ENCODE data around the gene PRM1. TPM values are rescaled to one million over a fixed set of nuclear protein-coding genes. Genes with fewer than 3 reads are reported as not detected.

The PRM1 gene
- total and polyA plus RNA-seq, 2 of the 13 experiments (the other 11 are each of a cell fraction or from before 2014, with no cell fraction given) = not detected

DNA sequence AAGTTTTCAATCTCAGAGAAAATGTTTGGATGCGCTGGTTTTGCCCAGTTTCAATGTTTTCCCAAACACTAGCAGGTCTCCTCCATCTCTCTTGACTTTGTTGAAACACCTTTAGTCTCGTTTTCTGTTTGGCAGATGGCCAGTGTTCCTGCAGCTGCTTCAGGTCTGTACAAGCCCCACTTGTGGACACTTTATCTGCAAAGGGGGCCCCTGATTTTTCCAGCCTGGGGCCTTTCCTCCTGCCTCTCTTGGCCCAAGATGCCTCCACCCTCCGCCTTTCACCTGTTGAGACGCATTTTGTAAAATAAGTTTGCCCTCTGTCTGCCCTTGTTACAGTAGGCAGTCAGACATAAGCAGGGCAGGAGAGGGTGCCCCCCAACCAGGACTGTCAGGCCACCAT lies 21.8 kb upstream of the PRM1 start (continued):
- TF ChIP-seq, protein P1, sequence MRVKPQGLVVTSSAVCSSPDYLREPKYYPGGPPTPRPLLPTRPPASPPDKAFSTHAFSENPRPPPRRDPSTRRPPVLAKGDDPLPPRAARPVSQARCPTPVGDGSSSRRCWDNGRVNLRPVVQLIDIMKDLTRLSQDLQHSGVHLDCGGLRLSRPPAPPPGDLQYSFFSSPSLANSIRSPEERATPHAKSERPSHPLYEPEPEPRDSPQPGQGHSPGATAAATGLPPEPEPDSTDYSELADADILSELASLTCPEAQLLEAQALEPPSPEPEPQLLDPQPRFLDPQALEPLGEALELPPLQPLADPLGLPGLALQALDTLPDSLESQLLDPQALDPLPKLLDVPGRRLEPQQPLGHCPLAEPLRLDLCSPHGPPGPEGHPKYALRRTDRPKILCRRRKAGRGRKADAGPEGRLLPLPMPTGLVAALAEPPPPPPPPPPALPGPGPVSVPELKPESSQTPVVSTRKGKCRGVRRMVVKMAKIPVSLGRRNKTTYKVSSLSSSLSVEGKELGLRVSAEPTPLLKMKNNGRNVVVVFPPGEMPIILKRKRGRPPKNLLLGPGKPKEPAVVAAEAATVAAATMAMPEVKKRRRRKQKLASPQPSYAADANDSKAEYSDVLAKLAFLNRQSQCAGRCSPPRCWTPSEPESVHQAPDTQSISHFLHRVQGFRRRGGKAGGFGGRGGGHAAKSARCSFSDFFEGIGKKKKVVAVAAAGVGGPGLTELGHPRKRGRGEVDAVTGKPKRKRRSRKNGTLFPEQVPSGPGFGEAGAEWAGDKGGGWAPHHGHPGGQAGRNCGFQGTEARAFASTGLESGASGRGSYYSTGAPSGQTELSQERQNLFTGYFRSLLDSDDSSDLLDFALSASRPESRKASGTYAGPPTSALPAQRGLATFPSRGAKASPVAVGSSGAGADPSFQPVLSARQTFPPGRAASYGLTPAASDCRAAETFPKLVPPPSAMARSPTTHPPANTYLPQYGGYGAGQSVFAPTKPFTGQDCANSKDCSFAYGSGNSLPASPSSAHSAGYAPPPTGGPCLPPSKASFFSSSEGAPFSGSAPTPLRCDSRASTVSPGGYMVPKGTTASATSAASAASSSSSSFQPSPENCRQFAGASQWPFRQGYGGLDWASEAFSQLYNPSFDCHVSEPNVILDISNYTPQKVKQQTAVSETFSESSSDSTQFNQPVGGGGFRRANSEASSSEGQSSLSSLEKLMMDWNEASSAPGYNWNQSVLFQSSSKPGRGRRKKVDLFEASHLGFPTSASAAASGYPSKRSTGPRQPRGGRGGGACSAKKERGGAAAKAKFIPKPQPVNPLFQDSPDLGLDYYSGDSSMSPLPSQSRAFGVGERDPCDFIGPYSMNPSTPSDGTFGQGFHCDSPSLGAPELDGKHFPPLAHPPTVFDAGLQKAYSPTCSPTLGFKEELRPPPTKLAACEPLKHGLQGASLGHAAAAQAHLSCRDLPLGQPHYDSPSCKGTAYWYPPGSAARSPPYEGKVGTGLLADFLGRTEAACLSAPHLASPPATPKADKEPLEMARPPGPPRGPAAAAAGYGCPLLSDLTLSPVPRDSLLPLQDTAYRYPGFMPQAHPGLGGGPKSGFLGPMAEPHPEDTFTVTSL (CRISPR knock-in tag; IDR thresholded peaks at IDR 0.05; ENCODE audit: borderline replicate concordance) = peak; percentile 23; the same call in 1 of the 2 replicates
- no peak for TF ChIP-seq ZNF329 (CRISPR knock-in tag; IDR thresholded peaks at IDR 0.05; ENCODE audit: low read depth)
- 0 out of 2 replicates have a peak, but pooled peaks have one; percentile 25 for TF ChIP-seq SMYD3 (CRISPR knock-in tag; IDR thresholded peaks at IDR 0.05)
- no peak for TF ChIP-seq ZNF230 (CRISPR knock-in tag; IDR thresholded peaks at IDR 0.05)
- TF ChIP-seq ZBTB38 (CRISPR knock-in tag; IDR thresholded peaks at IDR 0.05) = peak; percentile 4; the same call in 1 of the 2 replicates
- TF ChIP-seq TOPORS (CRISPR knock-in tag; IDR thresholded peaks at IDR 0.05) = 0 out of 2 replicates have a peak, but pooled peaks have one; percentile 26
- no peak for TF ChIP-seq ZNF577 (CRISPR knock-in tag; IDR thresholded peaks at IDR 0.05; ENCODE audit: borderline replicate concordance, low read depth)
- TF ChIP-seq ZNF775 (CRISPR knock-in tag; IDR thresholded peaks at IDR 0.05; ENCODE audit: borderline replicate concordance) = no peak
- TF ChIP-seq ZMYM4 (CRISPR knock-in tag; IDR thresholded peaks at IDR 0.05) = no peak
- no peak for TF ChIP-seq MAFF (IDR thresholded peaks at IDR 0.05; ENCODE audit: low read depth, low read length)
